Urothelium cell line (cell line): ENCODE measurements around the gene TTK.
"Not testable (repeated sequence)": the region's sequence is repeated elsewhere in the genome, so short reads cannot be mapped to it uniquely, and the experiment has no call there.

ENCODE experiments used
- DNase-seq: peaks from one replicate; pipeline ENCODE4 v3.0.0; 2011; ENCODE audit warnings: low spot score, mixed read lengths
- FAIRE-seq: peaks from 2 replicates; lab custom pipeline; 2011; peaks lifted over from hg19 to GRCh38; lab: Jason Lieb, UNC

TTK gene

GRCh38 chr6:80021131-80021530 is 16.7 kb downstream of the TTK start:
- FAIRE-seq = no peak

GRCh38 chr6:80021591-80021990 is 17.1 kb downstream of the TTK start:
- no peak for FAIRE-seq

More at GRCh38 chr6:80021131-80021530, 16.7 kb downstream of the TTK start:
- DNase-seq = no peak

GRCh38 chr6:80022803-80023202 is 18.4 kb downstream of the TTK start:
- FAIRE-seq = no peak

More at GRCh38 chr6:80021591-80021990, 17.1 kb downstream of the TTK start:
- DNase-seq = no peak

GRCh38 chr6:80028589-80028988 is 24.1 kb downstream of the TTK start:
- no peak for FAIRE-seq
- no peak for DNase-seq

More at GRCh38 chr6:80022803-80023202, 18.4 kb downstream of the TTK start:
- no peak for DNase-seq

GRCh38 chr6:80029470-80029869 is 25.0 kb downstream of the TTK start:
- DNase-seq (no peak), FAIRE-seq (no peak)

- not testable (repeated sequence) for DNase-seq, FAIRE-seq
Measured at GRCh38 chr6:80048220-80048619, 43.8 kb downstream of the TTK start.

- FAIRE-seq (no peak), DNase-seq (no peak)
Measured at GRCh38 chr6:80060774-80061173, 56.3 kb downstream of the TTK start.

GRCh38 chr6:80068146-80068545 is 63.7 kb downstream of the TTK start:
- not testable (repeated sequence) for DNase-seq, FAIRE-seq

- not testable (repeated sequence) for FAIRE-seq, DNase-seq
Measured at GRCh38 chr6:80070431-80070830, 66.0 kb downstream of the TTK start.

GRCh38 chr6:80077067-80077466 is 72.6 kb downstream of the TTK start:
- FAIRE-seq = no peak
- DNase-seq = no peak

GRCh38 chr6:80088637-80089036 is 84.2 kb downstream of the TTK start:
- no peak for FAIRE-seq

GRCh38 chr6:80091506-80091905 is 87.1 kb downstream of the TTK start:
- no peak for FAIRE-seq
- DNase-seq = no peak

More at GRCh38 chr6:80088637-80089036, 84.2 kb downstream of the TTK start:
- no peak for DNase-seq
